ENCODE measurements around the gene CDC25B. TPM values are rescaled to one million over a fixed set of nuclear protein-coding genes. Genes with fewer than 3 reads are reported as not detected.

Gene CDC25B
- total RNA-seq, 3 donors from 2014 or later: 18.1 to 25.0 (median 22.0) TPM

DNA sequence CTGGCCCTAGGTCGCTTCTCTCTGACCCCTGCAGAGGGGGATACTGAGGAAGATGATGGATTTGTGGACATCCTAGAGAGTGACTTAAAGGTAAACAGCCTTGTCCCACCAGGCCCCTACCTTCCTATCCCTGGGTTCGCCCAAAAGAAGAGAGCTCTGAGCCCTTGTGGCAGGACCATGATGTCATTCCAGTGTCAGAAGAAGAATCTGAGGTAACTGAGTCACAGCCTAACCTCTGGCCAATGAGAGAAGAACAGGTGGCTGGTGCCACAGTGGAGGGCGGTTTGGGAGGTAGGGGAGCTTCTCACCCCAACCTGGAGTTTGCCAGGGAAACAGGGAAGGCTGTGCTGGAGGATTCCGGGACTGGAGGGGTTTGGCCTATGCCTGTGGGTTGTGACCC, 5.2 kb downstream of the CDC25B start:
- Histone ChIP-seq H3K36me3 (no peaks in the 10 kb centered on the region), H3K27me3 (no peaks in the 10 kb centered on the region), H3K9me3 (peaks cover 0 to 2% of the 10 kb centered on the region in 2 donors), H3K4me1 (peaks cover 5 to 12% of the 10 kb centered on the region in 2 donors), H3K27ac (peak overlapping the region; percentile 91 to 95), H3K4me3 (no peak overlapping the region)
- no peak for DNase-seq (ENCODE audit: low spot score in 2 of 2)
- TF ChIP-seq, protein P1, sequence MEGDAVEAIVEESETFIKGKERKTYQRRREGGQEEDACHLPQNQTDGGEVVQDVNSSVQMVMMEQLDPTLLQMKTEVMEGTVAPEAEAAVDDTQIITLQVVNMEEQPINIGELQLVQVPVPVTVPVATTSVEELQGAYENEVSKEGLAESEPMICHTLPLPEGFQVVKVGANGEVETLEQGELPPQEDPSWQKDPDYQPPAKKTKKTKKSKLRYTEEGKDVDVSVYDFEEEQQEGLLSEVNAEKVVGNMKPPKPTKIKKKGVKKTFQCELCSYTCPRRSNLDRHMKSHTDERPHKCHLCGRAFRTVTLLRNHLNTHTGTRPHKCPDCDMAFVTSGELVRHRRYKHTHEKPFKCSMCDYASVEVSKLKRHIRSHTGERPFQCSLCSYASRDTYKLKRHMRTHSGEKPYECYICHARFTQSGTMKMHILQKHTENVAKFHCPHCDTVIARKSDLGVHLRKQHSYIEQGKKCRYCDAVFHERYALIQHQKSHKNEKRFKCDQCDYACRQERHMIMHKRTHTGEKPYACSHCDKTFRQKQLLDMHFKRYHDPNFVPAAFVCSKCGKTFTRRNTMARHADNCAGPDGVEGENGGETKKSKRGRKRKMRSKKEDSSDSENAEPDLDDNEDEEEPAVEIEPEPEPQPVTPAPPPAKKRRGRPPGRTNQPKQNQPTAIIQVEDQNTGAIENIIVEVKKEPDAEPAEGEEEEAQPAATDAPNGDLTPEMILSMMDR (IDR thresholded peaks at IDR 0.05): no peak
- TF ChIP-seq POLR2AphosphoS5 (IDR thresholded peaks at IDR 0.05): no peak
- TF ChIP-seq POLR2A (IDR thresholded peaks at IDR 0.05): no peak
- intact Hi-C loops (cut with DNase I; ENCODE audit: low total_unique reads): no loop called here

DNA sequence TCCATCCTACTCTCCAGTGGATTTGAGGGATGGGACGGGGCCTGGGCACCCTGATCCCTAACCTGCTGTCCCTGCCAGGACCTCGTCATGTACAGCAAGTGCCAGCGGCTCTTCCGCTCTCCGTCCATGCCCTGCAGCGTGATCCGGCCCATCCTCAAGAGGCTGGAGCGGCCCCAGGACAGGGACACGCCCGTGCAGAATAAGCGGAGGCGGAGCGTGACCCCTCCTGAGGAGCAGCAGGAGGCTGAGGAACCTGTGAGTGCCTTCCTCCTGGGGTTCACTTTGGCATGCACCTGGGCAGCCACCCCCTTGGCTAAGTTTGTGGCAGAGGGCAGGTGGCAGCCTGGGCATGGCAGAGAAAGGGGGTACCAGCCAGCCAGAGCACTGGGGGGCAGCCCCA, 5.7 kb downstream of the CDC25B start:
- TF ChIP-seq POLR2AphosphoS5 (IDR thresholded peaks at IDR 0.05) (no peak), POLR2A (IDR thresholded peaks at IDR 0.05) (no peak)
- TF ChIP-seq, protein P1 (IDR thresholded peaks at IDR 0.05): no peak
- intact Hi-C loops (cut with DNase I; ENCODE audit: low total_unique reads): no loop called here
- no peak overlapping the region for H3K4me3 ChIP-seq
- H3K27me3 ChIP-seq: no peaks in the 10 kb centered on the region
- H3K27ac ChIP-seq: peak overlapping the region; percentile 91 to 95
- H3K4me1 ChIP-seq: peaks cover 5 to 13% of the 10 kb centered on the region in 2 donors
- DNase-seq (ENCODE audit: low spot score in 2 of 2): no peak
- peaks cover 0 to 3% of the 10 kb centered on the region in 2 donors for H3K9me3 ChIP-seq
- no peaks in the 10 kb centered on the region for H3K36me3 ChIP-seq

DNA sequence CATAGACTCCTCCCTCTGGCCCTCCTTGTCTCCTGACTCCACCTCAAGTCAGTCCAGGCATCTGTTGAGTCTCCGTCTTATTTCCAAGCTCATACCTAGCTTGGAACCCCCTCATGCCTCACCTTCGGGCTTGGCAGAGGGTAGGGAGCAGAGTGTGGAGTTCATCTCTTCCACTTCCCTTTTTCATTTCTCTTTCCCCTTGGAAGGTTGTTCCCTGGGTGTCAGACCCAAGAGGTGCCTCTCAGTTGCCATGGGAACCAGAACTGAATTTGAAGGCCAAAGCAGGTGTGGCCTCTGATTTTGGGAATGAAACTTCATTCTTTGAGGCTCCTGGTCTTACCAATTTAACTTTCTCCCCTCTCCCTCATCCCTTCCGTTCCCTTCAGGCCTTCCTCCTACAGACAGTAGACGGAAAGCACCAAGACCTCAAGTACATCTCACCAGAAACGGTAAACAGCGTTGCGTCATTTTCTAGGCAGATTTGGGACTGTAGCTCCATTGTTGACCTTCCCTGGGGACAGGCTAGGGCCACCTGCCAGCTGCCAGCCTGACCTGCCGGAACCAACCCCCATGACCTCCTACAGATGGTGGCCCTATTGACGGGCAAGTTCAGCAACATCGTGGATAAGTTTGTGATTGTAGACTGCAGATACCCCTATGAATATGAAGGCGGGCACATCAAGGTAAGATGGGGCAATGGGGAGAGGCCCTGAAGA, 6.6 kb downstream of the CDC25B start:
- peaks cover 9 to 17% of the 10 kb centered on the region in 2 donors for H3K4me1 ChIP-seq
- no peaks in the 10 kb centered on the region for H3K27me3 ChIP-seq
- H3K27ac ChIP-seq: peak overlapping the region; percentile 91 to 95
- DNase-seq (ENCODE audit: low spot score in 2 of 2): peak in 1 of 2 donors; percentile 62
- intact Hi-C loops (cut with DNase I; ENCODE audit: low total_unique reads): no loop called here
- H3K36me3 ChIP-seq: no peaks in the 10 kb centered on the region
- TF ChIP-seq POLR2AphosphoS5 (IDR thresholded peaks at IDR 0.05) (peak in 2 of 3 donors; percentile 37 to 61), POLR2A (IDR thresholded peaks at IDR 0.05) (no peak)
- peaks cover 0 to 3% of the 10 kb centered on the region in 2 donors for H3K9me3 ChIP-seq
- H3K4me3 ChIP-seq: no peak overlapping the region

DNA sequence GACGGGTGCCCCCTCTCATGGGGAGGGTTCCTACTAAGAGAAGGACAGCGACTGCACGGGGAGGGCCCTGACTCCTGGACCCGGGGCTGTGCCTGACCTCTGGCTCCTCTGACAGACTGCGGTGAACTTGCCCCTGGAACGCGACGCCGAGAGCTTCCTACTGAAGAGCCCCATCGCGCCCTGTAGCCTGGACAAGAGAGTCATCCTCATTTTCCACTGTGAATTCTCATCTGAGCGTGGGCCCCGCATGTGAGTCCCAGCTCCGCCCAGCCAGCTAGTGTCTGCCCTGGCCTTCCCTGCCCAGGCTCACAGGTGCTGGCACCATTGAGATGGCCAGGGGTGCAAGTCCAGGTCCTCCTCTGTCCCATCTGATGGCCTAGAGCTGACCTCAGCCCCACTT, 7.2 kb downstream of the CDC25B start:
- no peaks in the 10 kb centered on the region for H3K36me3 ChIP-seq
- intact Hi-C loops (cut with DNase I; ENCODE audit: low total_unique reads): no loop called here

DNA sequence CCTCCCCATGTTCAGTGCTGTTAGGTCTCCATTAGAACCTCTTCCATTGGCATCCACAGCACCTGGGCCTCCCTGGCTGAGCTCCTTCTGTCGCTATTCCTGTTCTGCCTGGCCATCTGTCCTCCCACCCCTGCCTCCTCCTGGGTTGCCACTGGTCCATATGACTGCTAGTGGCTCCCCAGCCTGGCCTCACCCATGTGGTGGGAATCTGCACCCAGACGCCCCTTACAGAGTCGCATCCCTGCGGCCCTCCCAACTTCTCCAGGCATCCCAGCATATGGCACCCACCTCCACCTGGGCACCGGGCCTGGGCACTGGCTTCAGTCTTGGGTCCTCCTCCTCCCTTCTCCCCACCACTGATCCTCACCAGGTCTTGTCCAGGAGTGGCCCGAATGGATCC, 7.7 kb downstream of the CDC25B start:
- intact Hi-C loops (cut with DNase I; ENCODE audit: low total_unique reads): no loop called here
- H3K9me3 ChIP-seq: peaks cover 0 to 3% of the 10 kb centered on the region in 2 donors
- H3K27ac ChIP-seq: peak overlapping the region; percentile 91 to 95
- TF ChIP-seq, protein P1 (IDR thresholded peaks at IDR 0.05): no peak
- TF ChIP-seq POLR2AphosphoS5 (IDR thresholded peaks at IDR 0.05) (no peak), POLR2A (IDR thresholded peaks at IDR 0.05) (no peak)
- no peak overlapping the region for H3K4me3 ChIP-seq
- H3K36me3 ChIP-seq: no peaks in the 10 kb centered on the region
- H3K4me1 ChIP-seq: peaks cover 9 to 20% of the 10 kb centered on the region in 2 donors
- no peak for DNase-seq (ENCODE audit: low spot score in 2 of 2)
- H3K27me3 ChIP-seq: no peaks in the 10 kb centered on the region

More for the DNA sequence above, 7.2 kb downstream of the CDC25B start:
- H3K27ac ChIP-seq: peak overlapping the region; percentile 91 to 95
- H3K9me3 ChIP-seq: peaks cover 0 to 3% of the 10 kb centered on the region in 2 donors
- no peak overlapping the region for H3K4me3 ChIP-seq
- TF ChIP-seq, protein P1 (IDR thresholded peaks at IDR 0.05): no peak
- TF ChIP-seq POLR2AphosphoS5 (IDR thresholded peaks at IDR 0.05): no peak
- TF ChIP-seq POLR2A (IDR thresholded peaks at IDR 0.05): no peak
- no peak for DNase-seq (ENCODE audit: low spot score in 2 of 2)
- peaks cover 9 to 20% of the 10 kb centered on the region in 2 donors for H3K4me1 ChIP-seq
- H3K27me3 ChIP-seq: no peaks in the 10 kb centered on the region

Measured in breast epithelium (tissue), 4 donors.